Neural progenitor cell (in vitro differentiated cells): Measurements from ENCODE around the gene SIGLEC1.

ENCODE experiments used
- CTCF ChIP-seq: fragments of 200-600 bp; sonication (generic); IDR thresholded peaks from 2 replicates; pipeline ENCODE4 v1.5.1; 2017; ENCODE audit warnings: antibody characterized with exemption, mild to moderate bottlenecking
- EZH2 ChIP-seq: fragments of 200-600 bp; sonication (generic); IDR thresholded peaks from 2 replicates; pipeline ENCODE4 v1.6.1; 2017; ENCODE audit warnings: antibody characterized with exemption, mild to moderate bottlenecking, moderate library complexity
- EZH2phosphoT487 ChIP-seq: fragments of 200-600 bp; sonication (generic); IDR thresholded peaks from 2 replicates; pipeline ENCODE4 v1.6.1; 2017; ENCODE audit warnings: antibody characterized with exemption

- TF ChIP-seq CTCF (no peak), EZH2 (no peak), EZH2phosphoT487 (no peak)
These were observed 19.6 kb downstream of the SIGLEC1 start for GRCh38 chr20:3692706-3693294.
